Body of pancreas (tissue), 4 donors: ENCODE data around the gene NFYC. TPM values are rescaled to one million over a fixed set of nuclear protein-coding genes. Genes with fewer than 3 reads are reported as not detected.

ENCODE experiments used
- ATAC-seq: fragments of 150-250 bp; one replicate; pipeline ENCODE4 v1.9.1; 2016
- DNase-seq, 4 donors: peaks; one replicate each; pipeline ENCODE4 v3.0.0-alpha.2; 2019
- H3K27ac ChIP-seq, 4 donors: fragments of 200-600 bp; sonication (generic); 1 replicate in 3 of 4; 2 replicates in 1 of 4; pipeline versions ENCODE4 v1.5.1 to v1.6.1; 2016 to 2019; ENCODE audit warnings: mild to moderate bottlenecking in 1 of 4, mixed read lengths in 1 of 4, moderate library complexity in 1 of 4
- H3K27me3 ChIP-seq, 2 donors: fragments of 200-600 bp; sonication (generic); one replicate each; pipeline ENCODE4 v1.6.0; 2016; ENCODE audit warnings: mild to moderate bottlenecking in 1 of 2
- H3K36me3 ChIP-seq, 2 donors: fragments of 200-600 bp; sonication (generic); replicated peaks in 1 of 2; 2 replicates each; pipeline ENCODE4 v1.5.1; 2016; ENCODE audit warnings: low read depth in 2 of 2; ENCODE audit not compliant: insufficient read depth in 1 of 2
- H3K4me1 ChIP-seq: fragments of 200-600 bp; sonication (generic); one replicate; pipeline ENCODE4 v1.6.0; 2016
- H3K4me3 ChIP-seq, 2 donors: fragments of 200-600 bp; sonication (generic); 1 replicate in 1 of 2; 2 replicates in 1 of 2; pipeline ENCODE4 v1.5.1; 2016 to 2019
- H3K9me3 ChIP-seq, 3 donors: fragments of 200-600 bp; sonication (generic); 1 replicate in 2 of 3; 2 replicates in 1 of 3; pipeline ENCODE4 v1.5.1; 2016
- POLR2A ChIP-seq, 3 donors: fragments of 450-650 bp; IDR thresholded peaks; one replicate each; pipeline ENCODE4 v1.6.1; 2016; ENCODE audit warnings: antibody characterized with exemption in 3 of 3, mild to moderate bottlenecking in 2 of 3
- WGBS, 2 donors: methylation state at CpG; one replicate each; pipeline ENCODE4 v1.1.5; 2017; 5-methylcytosine and 5-hydroxymethylcytosine counted together
- intact Hi-C: fragments of 100-400 bp; cut with DNase I; formaldehyde crosslinking; loops from one replicate; pipeline ENCODE4 v1.15.1; 2023
- total RNA-seq, 2 donors: library from RNA; depleted of rRNA; stranded (reverse); fragments of >200 nt; gene quantifications; one replicate each; pipeline ENCODE4 v1.1.0, GENCODE V29; 2016
- TF ChIP-seq, protein P1 (sequence below), 7 experiments: fragments of 450-650 bp in 4 of 7; fragments of 200-600 bp in 3 of 7; sonication (generic) in 3 of 7; IDR thresholded peaks; one replicate each; pipeline ENCODE4 v1.5.1; 2016 to 2019; ENCODE audit warnings: antibody characterized with exemption in 7 of 7

The NFYC gene
- total RNA-seq, 2 donors from 2014 or later = 37.2 to 44.9 TPM

DNA sequence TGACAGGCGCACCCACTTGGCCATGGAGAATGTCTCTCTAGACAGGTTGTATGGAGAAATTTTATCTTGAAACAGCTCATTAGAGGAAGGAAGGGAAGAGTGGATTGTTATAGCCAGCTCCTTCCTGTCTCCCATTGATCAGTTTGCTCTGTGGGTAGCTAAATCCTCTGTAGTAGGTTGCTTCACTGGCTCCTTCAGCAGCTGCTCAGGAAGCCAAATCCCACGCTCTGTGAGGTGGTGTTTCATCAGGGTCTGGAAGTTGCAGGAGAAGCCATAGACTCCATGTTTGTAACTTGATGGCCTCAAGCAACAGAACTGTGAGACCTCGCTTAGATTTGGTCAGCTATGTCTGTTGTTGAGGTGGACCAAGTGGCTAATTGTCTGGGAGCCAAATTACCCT is 6.8 kb upstream of the NFYC start:
- H3K9me3 ChIP-seq = no peaks in the 10 kb centered on the region
- H3K36me3 ChIP-seq = no peaks in the 10 kb centered on the region
- intact Hi-C loops = no loop called here
- H3K4me3 ChIP-seq = no peak overlapping the region
- 88 to 96% methylated on average over 3 of the region's 3 CpGs for whole genome bisulfite sequencing, 2 donors
- DNase-seq = no peak
- TF ChIP-seq, protein P1, sequence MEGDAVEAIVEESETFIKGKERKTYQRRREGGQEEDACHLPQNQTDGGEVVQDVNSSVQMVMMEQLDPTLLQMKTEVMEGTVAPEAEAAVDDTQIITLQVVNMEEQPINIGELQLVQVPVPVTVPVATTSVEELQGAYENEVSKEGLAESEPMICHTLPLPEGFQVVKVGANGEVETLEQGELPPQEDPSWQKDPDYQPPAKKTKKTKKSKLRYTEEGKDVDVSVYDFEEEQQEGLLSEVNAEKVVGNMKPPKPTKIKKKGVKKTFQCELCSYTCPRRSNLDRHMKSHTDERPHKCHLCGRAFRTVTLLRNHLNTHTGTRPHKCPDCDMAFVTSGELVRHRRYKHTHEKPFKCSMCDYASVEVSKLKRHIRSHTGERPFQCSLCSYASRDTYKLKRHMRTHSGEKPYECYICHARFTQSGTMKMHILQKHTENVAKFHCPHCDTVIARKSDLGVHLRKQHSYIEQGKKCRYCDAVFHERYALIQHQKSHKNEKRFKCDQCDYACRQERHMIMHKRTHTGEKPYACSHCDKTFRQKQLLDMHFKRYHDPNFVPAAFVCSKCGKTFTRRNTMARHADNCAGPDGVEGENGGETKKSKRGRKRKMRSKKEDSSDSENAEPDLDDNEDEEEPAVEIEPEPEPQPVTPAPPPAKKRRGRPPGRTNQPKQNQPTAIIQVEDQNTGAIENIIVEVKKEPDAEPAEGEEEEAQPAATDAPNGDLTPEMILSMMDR (IDR thresholded peaks at IDR 0.05) = no peak
- TF ChIP-seq POLR2A (IDR thresholded peaks at IDR 0.05) = no peak
- H3K4me1 ChIP-seq = no peaks in the 10 kb centered on the region
- no peak for ATAC-seq
- no peak overlapping the region for H3K27ac ChIP-seq
- H3K27me3 ChIP-seq = no peaks in the 10 kb centered on the region

DNA sequence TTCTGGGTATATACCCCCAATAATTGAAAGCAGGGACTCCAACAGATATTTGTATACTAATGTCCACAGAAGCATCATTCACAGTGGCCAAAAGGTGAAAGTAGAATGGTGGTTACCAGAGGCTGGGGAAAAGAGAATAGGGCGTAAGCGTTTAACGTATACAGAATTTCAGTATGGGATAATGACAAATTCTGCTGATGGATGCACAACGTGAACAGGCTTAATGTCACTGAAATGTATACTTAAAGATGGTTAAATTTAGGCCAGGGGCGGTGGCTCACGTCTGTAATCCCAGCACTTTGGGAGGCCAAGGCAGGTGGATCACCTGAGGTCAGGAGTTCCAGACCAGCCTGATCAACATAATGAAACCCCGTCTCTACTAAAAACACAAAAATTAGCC is 4.4 kb upstream of the NFYC start:
- 95 to 96% methylated on average over 7 of the region's 7 CpGs for WGBS, 2 donors
- Histone ChIP-seq H3K27me3 (no peaks in the 10 kb centered on the region), H3K9me3 (no peaks in the 10 kb centered on the region), H3K27ac (no peak overlapping the region), H3K36me3 (no peaks in the 10 kb centered on the region), H3K4me3 (no peak overlapping the region), H3K4me1 (peaks cover 6% of the 10 kb centered on the region)
- no peak for TF ChIP-seq POLR2A (IDR thresholded peaks at IDR 0.05)
- intact Hi-C loops = no loop called here
- DNase-seq = no peak
- ATAC-seq = no peak

DNA sequence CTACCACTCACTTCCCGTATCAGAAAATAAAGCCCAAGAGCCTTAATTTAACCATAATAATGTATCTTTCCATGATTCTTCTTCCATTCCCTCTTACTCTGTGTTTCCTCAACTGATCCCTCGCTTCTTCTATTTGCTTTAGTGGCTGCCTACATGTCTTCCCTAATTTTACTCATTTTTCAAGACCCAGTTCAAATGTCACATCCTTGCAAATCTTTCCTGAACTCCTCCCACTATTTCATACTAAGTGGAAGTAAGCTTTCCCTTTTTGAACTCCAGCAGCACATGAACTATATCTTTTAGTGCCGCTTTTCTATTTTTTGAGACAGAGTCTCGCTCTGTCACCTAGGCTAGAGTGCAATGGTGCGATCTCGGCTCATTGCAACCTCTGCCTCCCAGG is 3.8 kb upstream of the NFYC start:
- Histone ChIP-seq H3K4me3 (no peak overlapping the region), H3K36me3 (no peaks in the 10 kb centered on the region), H3K27me3 (no peaks in the 10 kb centered on the region), H3K9me3 (no peaks in the 10 kb centered on the region), H3K4me1 (peaks cover 11% of the 10 kb centered on the region), H3K27ac (no peak overlapping the region)
- no peak for DNase-seq
- intact Hi-C loops = no loop called here
- no peak for ATAC-seq
- whole genome bisulfite sequencing, 2 donors = 93 to 97% methylated on average over 6 of the region's 6 CpGs
- no peak for TF ChIP-seq POLR2A (IDR thresholded peaks at IDR 0.05)
- TF ChIP-seq, protein P1 (IDR thresholded peaks at IDR 0.05) = no peak

DNA sequence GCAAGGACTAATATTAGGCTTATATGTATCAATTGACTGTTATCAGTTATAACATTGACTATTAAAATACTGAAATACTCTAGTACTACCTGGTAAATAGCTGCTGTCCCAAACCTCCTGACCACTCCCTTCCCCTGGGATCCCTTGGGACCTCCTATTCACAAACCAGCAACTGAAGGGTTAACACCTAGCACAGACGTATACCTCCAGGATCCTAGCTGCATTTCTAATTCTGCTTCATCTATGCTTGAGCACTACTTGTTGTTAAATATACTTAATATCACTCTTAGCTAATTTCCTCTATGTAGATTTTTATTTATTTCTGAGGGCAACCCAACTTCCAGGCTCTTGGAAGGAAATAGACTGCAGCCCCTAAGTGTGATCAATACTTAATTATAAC is 1.8 kb upstream of the NFYC start:
- no peaks in the 10 kb centered on the region for H3K27me3 ChIP-seq
- no peaks in the 10 kb centered on the region for H3K36me3 ChIP-seq
- DNase-seq (no peak), ATAC-seq (no peak)
- TF ChIP-seq, protein P1 (IDR thresholded peaks at IDR 0.05) = no peak
- TF ChIP-seq POLR2A (IDR thresholded peaks at IDR 0.05) = no peak
- no peaks in the 10 kb centered on the region for H3K9me3 ChIP-seq
- no peak overlapping the region for H3K27ac ChIP-seq
- H3K4me3 ChIP-seq = no peak overlapping the region
- 18 to 38% methylated on average over 1 of the region's 1 CpG for WGBS, 2 donors
- intact Hi-C loops = no loop called here
- peaks cover 31% of the 10 kb centered on the region for H3K4me1 ChIP-seq

DNA sequence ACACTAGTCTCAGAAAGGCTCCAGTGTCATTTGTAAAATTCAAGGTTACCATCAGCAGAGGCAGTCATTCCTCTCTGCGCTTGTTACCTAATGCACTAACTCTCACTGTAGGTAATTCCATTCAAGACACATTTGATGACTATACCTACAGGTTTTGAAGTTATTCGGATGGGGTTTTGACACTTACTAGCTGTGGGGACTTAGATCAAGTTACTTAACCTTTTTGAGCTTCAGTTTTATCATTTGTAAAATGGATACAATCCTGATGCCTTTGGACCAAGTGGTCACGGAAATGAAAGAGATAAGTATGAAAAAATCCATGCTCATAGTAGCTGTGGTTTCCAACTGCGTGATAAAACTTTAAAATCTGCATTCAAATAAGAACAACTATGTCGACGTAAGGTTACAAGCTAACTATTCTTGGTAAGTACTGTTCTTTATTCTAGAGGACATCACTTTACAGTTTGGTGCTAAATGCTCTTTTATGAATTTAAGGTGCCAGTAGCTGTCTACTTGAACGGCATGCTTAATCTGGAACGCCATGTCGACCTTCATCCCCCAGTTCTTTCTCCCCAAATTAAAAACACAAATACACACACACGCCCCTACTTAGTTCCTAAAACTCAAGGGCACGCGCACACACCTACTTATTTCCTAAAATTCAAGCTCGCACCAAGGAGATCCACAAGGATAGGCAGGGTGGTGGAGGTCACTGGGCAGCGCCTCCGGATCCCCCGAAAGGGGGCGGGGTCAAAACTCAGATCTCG is 550 bp upstream of the NFYC start:
- no peak for ATAC-seq
- Histone ChIP-seq H3K36me3 (no peaks in the 10 kb centered on the region), H3K27ac (peak overlapping the region; percentile 97 to 99 (median 98)), H3K4me3 (peak overlapping the region; percentile 44 to 80), H3K27me3 (no peaks in the 10 kb centered on the region), H3K4me1 (peaks cover 31% of the 10 kb centered on the region), H3K9me3 (no peaks in the 10 kb centered on the region)
- intact Hi-C loops = no loop called here
- WGBS, 2 donors = 12% methylated on average over 18 of the region's 18 CpGs
- no peak for DNase-seq
- TF ChIP-seq POLR2A (IDR thresholded peaks at IDR 0.05) = no peak
- TF ChIP-seq, protein P1 (IDR thresholded peaks at IDR 0.05) = no peak
